Testis (tissue), 2 donors: ENCODE measurements around the gene TUBB2B.

Source experiments
- POLR2A ChIP-seq: fragments of 450-650 bp; IDR thresholded peaks from one replicate; pipeline ENCODE4 v1.6.1; 2017; ENCODE audit warnings: antibody characterized with exemption, mild to moderate bottlenecking, moderate library complexity
- TF ChIP-seq, protein P1 (sequence below), 3 experiments: fragments of 450-650 bp in 2 of 3; fragments of 200-600 bp in 1 of 3; sonication (generic) in 1 of 3; IDR thresholded peaks; one replicate each; pipeline ENCODE4 v1.5.1; 2016 to 2019; ENCODE audit warnings: antibody characterized with exemption in 3 of 3, mild to moderate bottlenecking in 2 of 3, moderate library complexity in 1 of 3

- TF ChIP-seq POLR2A: no peak
- TF ChIP-seq, protein P1, sequence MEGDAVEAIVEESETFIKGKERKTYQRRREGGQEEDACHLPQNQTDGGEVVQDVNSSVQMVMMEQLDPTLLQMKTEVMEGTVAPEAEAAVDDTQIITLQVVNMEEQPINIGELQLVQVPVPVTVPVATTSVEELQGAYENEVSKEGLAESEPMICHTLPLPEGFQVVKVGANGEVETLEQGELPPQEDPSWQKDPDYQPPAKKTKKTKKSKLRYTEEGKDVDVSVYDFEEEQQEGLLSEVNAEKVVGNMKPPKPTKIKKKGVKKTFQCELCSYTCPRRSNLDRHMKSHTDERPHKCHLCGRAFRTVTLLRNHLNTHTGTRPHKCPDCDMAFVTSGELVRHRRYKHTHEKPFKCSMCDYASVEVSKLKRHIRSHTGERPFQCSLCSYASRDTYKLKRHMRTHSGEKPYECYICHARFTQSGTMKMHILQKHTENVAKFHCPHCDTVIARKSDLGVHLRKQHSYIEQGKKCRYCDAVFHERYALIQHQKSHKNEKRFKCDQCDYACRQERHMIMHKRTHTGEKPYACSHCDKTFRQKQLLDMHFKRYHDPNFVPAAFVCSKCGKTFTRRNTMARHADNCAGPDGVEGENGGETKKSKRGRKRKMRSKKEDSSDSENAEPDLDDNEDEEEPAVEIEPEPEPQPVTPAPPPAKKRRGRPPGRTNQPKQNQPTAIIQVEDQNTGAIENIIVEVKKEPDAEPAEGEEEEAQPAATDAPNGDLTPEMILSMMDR (IDR thresholded peaks at IDR 0.05): no peak
Observed at GRCh38 chr6:3249821-3250220, 22.4 kb upstream of the TUBB2B start.
